Rectal smooth muscle tissue (tissue), 1 donor: Measurements from ENCODE around the gene FOXD3.

Experiments
- H3K27ac ChIP-seq: one replicate; pipeline ENCODE4 v1.7.0; 2013; ENCODE audit warnings: low read depth, low read length, inconsistent platforms
- H3K27me3 ChIP-seq: one replicate; pipeline ENCODE4 v1.7.0; 2013; ENCODE audit warnings: low read length; ENCODE audit not compliant: control insufficient read depth, insufficient read depth
- H3K36me3 ChIP-seq: one replicate; pipeline ENCODE4 v1.7.0; 2013; ENCODE audit warnings: low read length; ENCODE audit not compliant: control insufficient read depth, insufficient read depth
- H3K4me1 ChIP-seq: one replicate; pipeline ENCODE4 v1.7.0; 2013; ENCODE audit warnings: low read length; ENCODE audit not compliant: control insufficient read depth, insufficient read depth
- H3K4me3 ChIP-seq: one replicate; pipeline ENCODE4 v1.7.0; 2013; ENCODE audit warnings: low read length
- H3K9ac ChIP-seq: one replicate; pipeline ENCODE4 v1.7.0; 2013; ENCODE audit warnings: low read length

The FOXD3 gene

GRCh38 chr1:63323865-63324778 lies 1.8 kb downstream of the FOXD3 start:
- Histone ChIP-seq H3K27ac (no peak overlapping the region), H3K4me3 (peak overlapping the region; percentile 50), H3K4me1 (no peaks in the 10 kb centered on the region), H3K36me3 (no peaks in the 10 kb centered on the region), H3K27me3 (peaks cover 75% of the 10 kb centered on the region), H3K9ac (no peak overlapping the region)

- H3K9ac ChIP-seq, result no peak overlapping the region
- no peak overlapping the region for H3K4me3 ChIP-seq
- H3K4me1 ChIP-seq, result no peaks in the 10 kb centered on the region
- peaks cover 76% of the 10 kb centered on the region for H3K27me3 ChIP-seq
- H3K36me3 ChIP-seq, result no peaks in the 10 kb centered on the region
- H3K27ac ChIP-seq, result no peak overlapping the region
Measured at GRCh38 chr1:63324779-63325119, 2.4 kb downstream of the FOXD3 start.

GRCh38 chr1:63325279-63325985 lies 3.1 kb downstream of the FOXD3 start:
- H3K9ac ChIP-seq, result no peak overlapping the region
- no peak overlapping the region for H3K27ac ChIP-seq
- peaks cover 76% of the 10 kb centered on the region for H3K27me3 ChIP-seq
- no peaks in the 10 kb centered on the region for H3K4me1 ChIP-seq
- H3K4me3 ChIP-seq, result no peak overlapping the region
- no peaks in the 10 kb centered on the region for H3K36me3 ChIP-seq

- Histone ChIP-seq H3K36me3 (no peaks in the 10 kb centered on the region), H3K4me1 (no peaks in the 10 kb centered on the region), H3K27me3 (peaks cover 74% of the 10 kb centered on the region), H3K9ac (no peak overlapping the region), H3K4me3 (no peak overlapping the region), H3K27ac (no peak overlapping the region)
Measured at GRCh38 chr1:63326106-63326472, 3.7 kb downstream of the FOXD3 start.

GRCh38 chr1:63326473-63327380 lies 4.4 kb downstream of the FOXD3 start:
- Histone ChIP-seq H3K27ac (no peak overlapping the region), H3K4me1 (no peaks in the 10 kb centered on the region), H3K27me3 (peaks cover 68% of the 10 kb centered on the region), H3K4me3 (no peak overlapping the region), H3K9ac (no peak overlapping the region), H3K36me3 (no peaks in the 10 kb centered on the region)

GRCh38 chr1:63327417-63328054 lies 5.2 kb downstream of the FOXD3 start:
- Histone ChIP-seq H3K27me3 (peaks cover 62% of the 10 kb centered on the region), H3K27ac (no peak overlapping the region), H3K4me1 (no peaks in the 10 kb centered on the region), H3K9ac (no peak overlapping the region), H3K36me3 (no peaks in the 10 kb centered on the region), H3K4me3 (no peak overlapping the region)

- Histone ChIP-seq H3K4me1 (no peaks in the 10 kb centered on the region), H3K27ac (no peak overlapping the region), H3K4me3 (no peak overlapping the region), H3K27me3 (peaks cover 56% of the 10 kb centered on the region), H3K36me3 (no peaks in the 10 kb centered on the region), H3K9ac (no peak overlapping the region)
Measured at GRCh38 chr1:63328122-63328521, 5.8 kb downstream of the FOXD3 start.

- H3K27me3 ChIP-seq, result peaks cover 51% of the 10 kb centered on the region
Measured at GRCh38 chr1:63328781-63329180, 6.4 kb downstream of the FOXD3 start.

GRCh38 chr1:63329621-63330330 lies 7.4 kb downstream of the FOXD3 start:
- Histone ChIP-seq H3K4me3 (no peak overlapping the region), H3K36me3 (no peaks in the 10 kb centered on the region), H3K9ac (no peak overlapping the region), H3K27me3 (peaks cover 46% of the 10 kb centered on the region), H3K4me1 (no peaks in the 10 kb centered on the region), H3K27ac (no peak overlapping the region)

More at GRCh38 chr1:63328781-63329180, 6.4 kb downstream of the FOXD3 start:
- no peaks in the 10 kb centered on the region for H3K36me3 ChIP-seq
- no peak overlapping the region for H3K27ac ChIP-seq
- H3K4me1 ChIP-seq, result no peaks in the 10 kb centered on the region
- H3K9ac ChIP-seq, result no peak overlapping the region
- no peak overlapping the region for H3K4me3 ChIP-seq

GRCh38 chr1:63330331-63330916 lies 8.1 kb downstream of the FOXD3 start:
- no peak overlapping the region for H3K9ac ChIP-seq
- peaks cover 46% of the 10 kb centered on the region for H3K27me3 ChIP-seq
- no peaks in the 10 kb centered on the region for H3K4me1 ChIP-seq
- no peak overlapping the region for H3K4me3 ChIP-seq
- no peak overlapping the region for H3K27ac ChIP-seq
- H3K36me3 ChIP-seq, result no peaks in the 10 kb centered on the region

GRCh38 chr1:63342402-63342801 lies 20.0 kb downstream of the FOXD3 start:
- no peak overlapping the region for H3K27ac ChIP-seq
- no peaks in the 10 kb centered on the region for H3K4me1 ChIP-seq
- no peak overlapping the region for H3K9ac ChIP-seq
- no peak overlapping the region for H3K4me3 ChIP-seq
- H3K36me3 ChIP-seq, result no peaks in the 10 kb centered on the region
- no peaks in the 10 kb centered on the region for H3K27me3 ChIP-seq
